K562 (cell line): Measurements from ENCODE around the gene NFKB2. TPM values are rescaled to one million over a fixed set of nuclear protein-coding genes. Genes with fewer than 3 reads are reported as not detected.
A peak's percentile ranks its signal among the peaks of the same experiment; 100 is the strongest.

Experiments
- EP300 ChIP-seq: IDR thresholded peaks from 2 replicates; pipeline ENCODE4 v1.6.1; 2012; ENCODE audit warnings: low read length, improper control_type of control experiment
- ETS1 ChIP-seq: conservative IDR thresholded peaks from 2 replicates; pipeline ENCODE4 v1.6.1; 2011; ENCODE audit warnings: low read depth, mild to moderate bottlenecking, low read length; ENCODE audit not compliant: control insufficient read depth
- GABPA ChIP-seq: fragments of 200-800 bp; sonication (Bioruptor generic); conservative IDR thresholded peaks from 2 replicates; pipeline ENCODE4 v1.6.1; 2016; ENCODE audit warnings: low read depth, missing genetic modification characterization, missing compliant biosample characterization
- HES1 ChIP-seq: fragments of 450-650 bp; IDR thresholded peaks from 2 replicates; pipeline ENCODE4 v1.6.1; 2016; ENCODE audit warnings: low read depth, mild to moderate bottlenecking, moderate library complexity
- NEUROD1 ChIP-seq: fragments of 150-350 bp; IDR thresholded peaks from 2 replicates; pipeline ENCODE4 v1.6.1; 2014; ENCODE audit warnings: borderline replicate concordance, low read length, low read depth; ENCODE audit not compliant: partially characterized antibody
- NFRKB ChIP-seq: fragments of 450-650 bp; IDR thresholded peaks from 2 replicates; pipeline ENCODE4 v1.6.1; 2016; ENCODE audit warnings: low read depth
- SIRT6 ChIP-seq: IDR thresholded peaks from one replicate; pipeline ENCODE4 v1.6.1; 2012; ENCODE audit warnings: low read depth, mild to moderate bottlenecking, control low read depth, inconsistent platforms, low read length, moderate library complexity
- SMARCB1 ChIP-seq: IDR thresholded peaks from 2 replicates; pipeline ENCODE4 v1.6.1; 2011; ENCODE audit warnings: improper control_type of control experiment, low read depth; ENCODE audit not compliant: insufficient read length
- SUPT5H ChIP-seq: fragments of 450-650 bp; IDR thresholded peaks from 2 replicates; pipeline ENCODE4 v1.6.1; 2016
- TAF1 ChIP-seq: IDR thresholded peaks from 2 replicates; pipeline ENCODE4 v1.6.1; 2011; ENCODE audit warnings: mild to moderate bottlenecking, low read length, moderate library complexity; ENCODE audit not compliant: insufficient read depth, control insufficient read depth, severe bottlenecking; ENCODE audit errors: extremely low read depth
- TARDBP ChIP-seq: fragments of 450-650 bp; IDR thresholded peaks from 2 replicates; pipeline ENCODE4 v1.6.1; 2016
- TBP ChIP-seq: optimal IDR thresholded peaks from 2 replicates; pipeline ENCODE3; 2011; ENCODE audit warnings: low read depth, low read length, improper control_type of control experiment
- ZBTB12 ChIP-seq: fragments of 250-450 bp; sonication (Bioruptor Pico); IDR thresholded peaks from 2 replicates; pipeline ENCODE4 v1.4.0; 2020
- ZEB2 ChIP-seq: fragments of 450-650 bp; IDR thresholded peaks from 2 replicates; pipeline ENCODE4 v1.6.1; 2016
- ZNF232 ChIP-seq: sonication (generic); formaldehyde crosslinking; IDR thresholded peaks from 2 replicates; pipeline ENCODE4 v1.8.0; 2022; ENCODE audit warnings: mild to moderate bottlenecking, missing genetic modification reagents
- ZNF3 ChIP-seq: fragments of 250-450 bp; sonication (Bioruptor Pico); IDR thresholded peaks from 2 replicates; pipeline ENCODE4 v1.5.0; 2021; ENCODE audit warnings: mild to moderate bottlenecking, moderate library complexity
- ZNF407 ChIP-seq: fragments of 450-650 bp; IDR thresholded peaks from 2 replicates; pipeline ENCODE4 v1.6.1; 2016; ENCODE audit warnings: low read depth
- polyA plus RNA-seq, 8 experiments: library from polyadenylated mRNA; depleted of rRNA in 4 of 8; stranded (reverse) in 5 of 8; unstranded in 3 of 8; fragments of >200 nt; fragmentation: Nextera tagmentation in 2 of 8; fragmentation: Illumina TruSeq in 1 of 8; extraction: Ambion mirVana in 2 of 8; extraction: Trizol in 1 of 8; gene quantifications; 2 replicates each; pipeline versions ENCODE4 v1.2.1 to v1.2.3, GENCODE V29; 2011 to 2014; ENCODE audit warnings: inconsistent platforms in 1 of 8, missing spikeins in 1 of 8
- total RNA-seq, 7 experiments: library from RNA; depleted of rRNA in 6 of 7; stranded (reverse); fragments of >200 nt in 6 of 7; fragmentation: Illumina TruSeq in 2 of 7; extraction: Trizol in 2 of 7; gene quantifications; 2 replicates each; pipeline versions ENCODE4 v1.2.1 to v1.2.3, GENCODE V29; 2011 to 2021; ENCODE audit warnings: low replicate concordance in 1 of 7

The NFKB2 gene
- total and polyA plus RNA-seq, 9 of the 15 experiments (the other 6 are each of a cell fraction or from before 2014, with no cell fraction given): 0.07 to 20.3 (median 7.9) TPM

GRCh38 chr10:102420714-102421506 is 25.4 kb downstream of the NFKB2 start, which contains the start of gene FBXL15 (continued):
- TF ChIP-seq TARDBP (no peak), ZNF232 (CRISPR knock-in tag) (no peak), SUPT5H (peak; percentile 31), NFRKB (0 out of 2 replicates have a peak, but pooled peaks have one; percentile 31), ZNF3 (CRISPR knock-in tag) (no peak), GABPA (tag) (peak; percentile 93), ZBTB12 (CRISPR knock-in tag) (no peak), TAF1 (peak; percentile 67), TBP (peak; percentile 64), HES1 (no peak), ZEB2 (peak; percentile 96), SIRT6 (no peak), EP300 (0 out of 2 replicates have a peak, but pooled peaks have one; percentile 26), NEUROD1 (peak; percentile 41), ETS1 (0 out of 2 replicates have a peak, but pooled peaks have one; percentile 47), ZNF407 (no peak; the same call in 1 of the 2 replicates), SMARCB1 (no peak)
